OCI-LY3 (cell line): ENCODE measurements around the gene NDUFV2.

Source experiments
- H2AFZ ChIP-seq: fragments of 200-600, 300-600 bp; shearing (Covaris generic); 2 replicates; pipeline ENCODE4 v1.6.0; 2014; ENCODE audit warnings: antibody characterized with exemption, low read depth, low read length
- H3K27ac ChIP-seq: fragments of 200-600, 300-600 bp; sonication (generic); 2 replicates; pipeline ENCODE4 v1.5.1; 2014; ENCODE audit warnings: mild to moderate bottlenecking, low read length, moderate library complexity, mixed read lengths
- H3K27me3 ChIP-seq: fragments of 200-600, 300-600 bp; sonication (generic); 2 replicates; pipeline ENCODE4 v1.6.1; 2014; ENCODE audit warnings: low read depth, low read length, mixed read lengths
- H3K36me3 ChIP-seq: fragments of 200-600, 300-600 bp; sonication (generic); replicated peaks from 2 replicates; pipeline ENCODE3; 2014; ENCODE audit warnings: low read depth, low read length, mixed read lengths
- H3K4me1 ChIP-seq: fragments of 300-600, 200-600 bp; sonication (generic); 2 replicates; pipeline ENCODE4 v1.6.1; 2014; ENCODE audit warnings: low read length, mixed read lengths
- H3K4me2 ChIP-seq: fragments of 200-600, 300-600 bp; sonication (generic); 2 replicates; pipeline ENCODE4 v1.6.1; 2014; ENCODE audit warnings: low read length, mixed read lengths
- H3K4me3 ChIP-seq: fragments of 300-600, 200-600 bp; sonication (generic); 2 replicates; pipeline ENCODE4 v1.5.1; 2014; ENCODE audit warnings: antibody characterized with exemption, mild to moderate bottlenecking, low read length, moderate library complexity
- H3K79me2 ChIP-seq: fragments of 300-600, 200-600 bp; shearing (Covaris generic); 2 replicates; pipeline ENCODE4 v1.6.1; 2014; ENCODE audit warnings: mild to moderate bottlenecking, low read length, mixed read lengths
- H3K9ac ChIP-seq: fragments of 300-600, 200-600 bp; shearing (Covaris generic); 2 replicates; pipeline ENCODE4 v1.6.0; 2014; ENCODE audit warnings: mild to moderate bottlenecking, low read length, moderate library complexity
- H3K9me3 ChIP-seq: fragments of 200-600, 300-600 bp; shearing (Covaris generic); 2 replicates; pipeline ENCODE4 v1.6.1; 2014; ENCODE audit warnings: low read length, mixed read lengths; ENCODE audit not compliant: insufficient read depth
- H4K20me1 ChIP-seq: fragments of 200-600, 300-600 bp; sonication (generic); 2 replicates; pipeline ENCODE4 v1.6.1; 2016; ENCODE audit warnings: low read length, mixed read lengths; ENCODE audit not compliant: insufficient read depth
- EZH2phosphoT487 ChIP-seq: fragments of 200-600 bp; shearing (Covaris generic); IDR thresholded peaks from 2 replicates; pipeline ENCODE4 v1.6.1; 2018; ENCODE audit warnings: antibody characterized with exemption, mixed run types, low read depth
- TF ChIP-seq, protein P1 (sequence below): fragments of 200-600, 300-600 bp; sonication (generic); IDR thresholded peaks from 2 replicates; pipeline ENCODE4 v1.5.1; 2014; ENCODE audit warnings: antibody characterized with exemption, low read length, low read depth

Gene NDUFV2

DNA sequence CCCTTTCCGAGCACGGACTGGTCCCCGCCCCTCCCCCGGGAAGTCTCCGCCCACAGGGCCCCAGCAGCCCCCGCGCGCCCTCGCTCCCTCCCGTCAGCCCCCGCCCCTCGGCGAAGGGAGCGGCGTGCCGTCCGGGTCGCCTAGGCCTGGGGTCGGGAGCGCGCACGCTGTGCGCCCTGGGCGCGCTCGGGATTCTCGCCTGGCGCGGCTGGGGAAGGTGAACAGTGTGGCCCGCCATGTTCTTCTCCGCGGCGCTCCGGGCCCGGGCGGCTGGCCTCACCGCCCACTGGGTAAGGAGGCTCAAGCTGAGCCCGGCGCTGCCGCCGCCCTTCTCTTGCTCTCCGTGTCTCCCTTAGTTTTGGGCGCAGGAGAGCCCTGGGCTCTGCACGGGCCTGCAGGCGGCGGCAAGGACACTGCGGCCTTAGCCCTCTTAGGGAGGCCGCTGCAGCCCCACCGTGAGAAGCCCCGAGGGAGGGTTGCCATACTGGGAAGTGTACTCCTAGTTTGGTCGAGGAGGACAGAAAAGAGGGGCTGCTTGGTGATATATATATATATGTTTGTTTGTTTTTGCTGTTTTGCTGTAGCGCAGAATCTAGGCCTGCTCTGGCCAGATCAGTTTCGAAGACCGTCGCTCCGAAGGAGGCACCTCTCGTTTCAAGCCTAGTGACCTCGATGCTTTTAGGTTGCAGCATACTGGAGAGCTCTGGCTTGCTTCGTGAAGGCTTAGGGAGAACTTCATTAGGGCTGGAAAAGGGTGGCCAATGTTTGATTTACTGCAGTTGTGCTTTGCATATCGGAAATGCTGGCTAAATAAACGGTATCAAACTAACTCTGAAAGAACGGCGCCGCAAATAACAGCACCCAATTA is at the start of gene NDUFV2:
Gene NDUFV2 (plus strand): TSS at position 192 of the 868 bp plus-strand sequence. CDS start 45 bp downstream, at position 237.
- no peaks in the 10 kb centered on the region for H3K27me3 ChIP-seq
- peaks cover 44% of the 10 kb centered on the region for H3K36me3 ChIP-seq
- H3K27ac ChIP-seq = peak within 1 kb of the TSS; percentile 98
- H3K9me3 ChIP-seq = no peaks in the 10 kb centered on the region
- H4K20me1 ChIP-seq = peaks cover 30% of the 10 kb centered on the region
- H3K79me2 ChIP-seq = peaks cover 64% of the 10 kb centered on the region
- H2AFZ ChIP-seq = peak within 1 kb of the TSS; percentile 13; the same call in 1 of the 2 replicates
- TF ChIP-seq, protein P1, sequence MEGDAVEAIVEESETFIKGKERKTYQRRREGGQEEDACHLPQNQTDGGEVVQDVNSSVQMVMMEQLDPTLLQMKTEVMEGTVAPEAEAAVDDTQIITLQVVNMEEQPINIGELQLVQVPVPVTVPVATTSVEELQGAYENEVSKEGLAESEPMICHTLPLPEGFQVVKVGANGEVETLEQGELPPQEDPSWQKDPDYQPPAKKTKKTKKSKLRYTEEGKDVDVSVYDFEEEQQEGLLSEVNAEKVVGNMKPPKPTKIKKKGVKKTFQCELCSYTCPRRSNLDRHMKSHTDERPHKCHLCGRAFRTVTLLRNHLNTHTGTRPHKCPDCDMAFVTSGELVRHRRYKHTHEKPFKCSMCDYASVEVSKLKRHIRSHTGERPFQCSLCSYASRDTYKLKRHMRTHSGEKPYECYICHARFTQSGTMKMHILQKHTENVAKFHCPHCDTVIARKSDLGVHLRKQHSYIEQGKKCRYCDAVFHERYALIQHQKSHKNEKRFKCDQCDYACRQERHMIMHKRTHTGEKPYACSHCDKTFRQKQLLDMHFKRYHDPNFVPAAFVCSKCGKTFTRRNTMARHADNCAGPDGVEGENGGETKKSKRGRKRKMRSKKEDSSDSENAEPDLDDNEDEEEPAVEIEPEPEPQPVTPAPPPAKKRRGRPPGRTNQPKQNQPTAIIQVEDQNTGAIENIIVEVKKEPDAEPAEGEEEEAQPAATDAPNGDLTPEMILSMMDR = no peak
- TF ChIP-seq EZH2phosphoT487 = no peak
- peak within 1 kb of the TSS; percentile 85 for H3K4me2 ChIP-seq
- H3K4me1 ChIP-seq = peaks cover 15% of the 10 kb centered on the region
- peak within 1 kb of the TSS; percentile 88 for H3K4me3 ChIP-seq
- H3K9ac ChIP-seq = peak within 1 kb of the TSS; percentile 96

DNA sequence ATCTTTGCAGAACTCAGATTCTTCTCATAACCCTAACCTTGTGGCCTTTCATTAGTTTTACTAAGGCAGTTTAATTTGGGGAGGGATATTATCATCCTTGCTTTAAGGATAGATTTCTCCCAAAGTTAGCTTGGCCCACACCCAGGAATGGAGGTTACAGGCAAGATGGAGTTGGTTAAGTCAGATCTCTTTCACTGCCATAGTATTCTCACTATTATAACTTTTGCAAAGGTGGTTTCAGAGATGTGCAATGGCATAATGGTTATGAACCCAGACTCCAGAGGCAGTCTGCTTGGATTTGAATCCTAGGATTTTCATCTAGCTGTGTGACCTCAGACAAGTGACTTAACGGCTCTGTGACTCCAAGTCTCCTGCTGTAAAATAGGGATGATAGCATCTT is 48.7 kb upstream of the NDUFV2 start:
- Histone ChIP-seq H3K36me3 (peaks cover 35% of the 10 kb centered on the region), H3K79me2 (0 out of 2 replicates have a peak, but pooled peaks cover 5% of the 10 kb centered on the region), H3K9ac (no peak overlapping the region), H3K4me2 (no peak overlapping the region), H3K9me3 (peaks cover 36% of the 10 kb centered on the region), H3K4me1 (peaks cover 67% of the 10 kb centered on the region), H3K27me3 (no peaks in the 10 kb centered on the region), H2AFZ (no peak overlapping the region), H3K27ac (peak overlapping the region; percentile 98; the same call in 1 of the 2 replicates), H4K20me1 (no peaks in the 10 kb centered on the region), H3K4me3 (no peak overlapping the region)
- TF ChIP-seq, protein P1 = no peak
- TF ChIP-seq EZH2phosphoT487 = no peak

DNA sequence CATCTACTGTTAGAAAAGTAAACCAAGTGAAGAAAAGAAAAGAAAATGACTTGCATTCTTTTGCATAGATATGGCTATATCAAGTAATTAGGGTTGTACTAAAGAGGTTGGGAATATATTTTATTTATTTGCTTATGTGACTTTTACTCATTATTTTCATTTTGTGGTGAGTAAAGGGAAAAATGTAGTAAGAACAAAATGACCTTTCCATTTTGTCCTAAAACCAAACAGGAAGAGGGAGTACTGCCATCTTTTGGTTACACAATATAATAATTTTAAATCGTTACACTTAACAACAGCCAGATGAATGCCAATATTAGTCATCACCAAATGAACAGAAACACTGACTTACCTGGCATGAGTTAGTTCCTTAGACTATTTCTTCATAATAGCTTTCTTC is 47.3 kb upstream of the NDUFV2 start:
- Histone ChIP-seq H3K4me3 (no peak overlapping the region), H3K9me3 (peaks cover 25% of the 10 kb centered on the region), H3K4me2 (peak overlapping the region; percentile 56), H3K9ac (peak overlapping the region; percentile 74), H3K79me2 (0 out of 2 replicates have a peak, but pooled peaks cover 5% of the 10 kb centered on the region), H4K20me1 (no peaks in the 10 kb centered on the region), H3K27me3 (no peaks in the 10 kb centered on the region), H2AFZ (peak overlapping the region; percentile 35; the same call in 1 of the 2 replicates), H3K4me1 (peaks cover 64% of the 10 kb centered on the region), H3K36me3 (peaks cover 28% of the 10 kb centered on the region), H3K27ac (peak overlapping the region; percentile 98)
- no peak for TF ChIP-seq EZH2phosphoT487
- TF ChIP-seq, protein P1 = peak; percentile 61

DNA sequence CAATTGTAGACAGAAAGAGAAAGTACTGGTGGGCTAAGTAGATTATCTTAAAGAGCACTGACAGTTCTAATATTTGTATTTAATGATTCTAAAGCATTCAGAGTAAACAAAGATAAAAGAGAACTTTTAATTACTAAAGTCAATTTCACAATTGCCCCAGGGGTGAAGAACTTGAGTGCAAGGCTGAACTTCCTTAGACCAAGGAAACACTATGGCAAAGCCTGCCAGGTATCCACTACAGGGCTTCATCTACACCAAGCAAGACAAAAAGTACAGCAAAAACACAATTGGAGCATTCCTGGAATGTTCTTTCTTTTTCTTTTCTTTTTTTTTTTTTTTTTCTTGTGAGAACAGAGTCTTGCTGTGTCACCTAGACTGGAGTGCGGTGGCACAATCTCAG is 46.9 kb upstream of the NDUFV2 start:
- H3K36me3 ChIP-seq = peaks cover 28% of the 10 kb centered on the region
- H3K27me3 ChIP-seq = no peaks in the 10 kb centered on the region
- no peak overlapping the region for H2AFZ ChIP-seq
- H4K20me1 ChIP-seq = no peaks in the 10 kb centered on the region
- peak overlapping the region; percentile 98 for H3K27ac ChIP-seq
- H3K4me2 ChIP-seq = peak overlapping the region; percentile 56
- H3K4me1 ChIP-seq = peaks cover 67% of the 10 kb centered on the region
- H3K9me3 ChIP-seq = peaks cover 20% of the 10 kb centered on the region
- TF ChIP-seq, protein P1 = no peak
- no peak for TF ChIP-seq EZH2phosphoT487
- peak overlapping the region; percentile 5; the same call in 1 of the 2 replicates for H3K4me3 ChIP-seq
- 0 out of 2 replicates have a peak, but pooled peaks cover 8% of the 10 kb centered on the region for H3K79me2 ChIP-seq
- peak overlapping the region; percentile 74 for H3K9ac ChIP-seq
